Measurements from ENCODE around the gene DERA. TPM values are rescaled to one million over a fixed set of nuclear protein-coding genes. Genes with fewer than 3 reads are reported as not detected.
"Not testable (repeated sequence)": the region's sequence is repeated elsewhere in the genome, so short reads cannot be mapped to it uniquely, and the experiment has no call there.

DERA gene
- total RNA-seq, 4 donors from 2014 or later = 30.9 to 40.6 (median 34.9) TPM

- H3K27me3 ChIP-seq = no peaks in the 10 kb centered on the region
- H3K4me3 ChIP-seq = no peak overlapping the region
- no peak for TF ChIP-seq EP300 (IDR thresholded peaks at IDR 0.05)
- TF ChIP-seq POLR2A (IDR thresholded peaks at IDR 0.05) = no peak
- no peak for TF ChIP-seq CTCF (IDR thresholded peaks at IDR 0.05)
- no peak for DNase-seq (ENCODE audit: low spot score in 2 of 2)
- peaks cover 0 to 6% (median 0%) of the 10 kb centered on the region in 3 donors for H3K36me3 ChIP-seq
- H3K27ac ChIP-seq = no peak overlapping the region
- H3K4me1 ChIP-seq = no peaks in the 10 kb centered on the region
- no peaks in the 10 kb centered on the region for H3K9me3 ChIP-seq
Measured at GRCh38 chr12:16002880-16003279, 91.7 kb downstream of the DERA start.

- no peaks in the 10 kb centered on the region for H3K4me1 ChIP-seq
- H3K27ac ChIP-seq = no peak overlapping the region
- WGBS, 2 donors = 95 to 96% methylated on average over 3 of the region's 3 CpGs
- no peaks in the 10 kb centered on the region for H3K9me3 ChIP-seq
- H3K27me3 ChIP-seq = no peaks in the 10 kb centered on the region
- TF ChIP-seq POLR2A (IDR thresholded peaks at IDR 0.05) = no peak
- TF ChIP-seq CTCF (IDR thresholded peaks at IDR 0.05) = no peak
- TF ChIP-seq EP300 (IDR thresholded peaks at IDR 0.05) = no peak
- peaks cover 0 to under 1% (median 0%) of the 10 kb centered on the region in 3 donors for H3K36me3 ChIP-seq
- no peak for DNase-seq (ENCODE audit: low spot score in 2 of 2)
- no peak overlapping the region for H3K4me3 ChIP-seq
Measured at GRCh38 chr12:16003460-16003859, 92.3 kb downstream of the DERA start.

DNA sequence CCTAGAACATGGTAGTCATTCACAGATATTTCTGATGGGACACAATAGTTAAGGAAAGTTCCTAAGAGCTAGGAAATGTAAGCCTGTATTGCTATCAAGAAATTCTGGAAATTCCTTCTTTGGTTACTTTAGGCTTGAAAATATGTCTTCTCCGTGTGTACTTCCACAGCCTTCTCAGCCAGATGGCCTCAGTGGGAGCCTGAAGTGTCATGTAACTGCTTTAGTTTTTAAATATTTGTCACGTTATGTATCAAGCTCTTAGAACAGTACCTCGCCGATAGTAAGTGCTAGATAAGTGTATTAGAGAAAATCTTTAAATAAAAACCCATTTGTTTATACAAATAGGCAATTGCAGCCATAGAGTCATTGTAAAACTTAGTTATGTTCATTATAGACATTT lies 95.6 kb downstream of the DERA start:
- WGBS, 2 donors = 92 to 96% methylated on average over 4 of the region's 4 CpGs

GRCh38 chr12:16008421-16008824 lies 97.3 kb downstream of the DERA start:
- no peak overlapping the region for H3K4me3 ChIP-seq

More for the DNA sequence above, 95.6 kb downstream of the DERA start:
- DNase-seq (ENCODE audit: low spot score in 2 of 2) = no peak
- Histone ChIP-seq H3K36me3 (no peaks in the 10 kb centered on the region), H3K27me3 (no peaks in the 10 kb centered on the region), H3K4me3 (no peak overlapping the region), H3K27ac (no peak overlapping the region), H3K4me1 (peaks cover 0 to 3% (median 0%) of the 10 kb centered on the region in 4 donors), H3K9me3 (no peaks in the 10 kb centered on the region)
- TF ChIP-seq EP300 (IDR thresholded peaks at IDR 0.05) (no peak), POLR2A (IDR thresholded peaks at IDR 0.05) (no peak), CTCF (IDR thresholded peaks at IDR 0.05) (no peak)

DNA sequence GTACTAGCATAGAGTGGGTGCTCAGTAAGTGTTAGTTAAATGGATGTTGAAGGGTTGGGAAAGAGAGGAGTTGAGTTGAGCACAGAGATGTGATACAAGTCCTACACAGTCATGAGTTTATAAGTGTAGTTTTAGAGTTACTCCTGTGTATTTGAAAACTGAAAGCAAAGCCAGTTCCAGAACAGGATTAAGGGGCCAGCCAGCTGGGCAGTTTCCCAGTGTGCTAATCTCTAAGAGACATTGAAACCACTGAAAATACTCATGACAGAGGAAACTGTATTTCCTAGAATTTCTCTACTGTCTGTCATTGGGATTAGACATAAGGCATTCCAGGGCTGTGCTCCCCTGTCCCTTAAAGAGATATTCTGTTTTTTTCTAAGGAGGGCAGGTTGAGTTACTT lies 101.0 kb downstream of the DERA start:
- peaks cover 0 to 11% (median 0%) of the 10 kb centered on the region in 4 donors for H3K4me1 ChIP-seq
- TF ChIP-seq EP300 (IDR thresholded peaks at IDR 0.05) = no peak
- no peak for TF ChIP-seq POLR2A (IDR thresholded peaks at IDR 0.05)
- no peak for TF ChIP-seq CTCF (IDR thresholded peaks at IDR 0.05)
- no peaks in the 10 kb centered on the region for H3K27me3 ChIP-seq
- H3K36me3 ChIP-seq = peaks cover 0 to 31% (median 0%) of the 10 kb centered on the region in 3 donors
- H3K4me3 ChIP-seq = no peak overlapping the region
- H3K27ac ChIP-seq = no peak overlapping the region
- H3K9me3 ChIP-seq = peaks cover 0 to 7% (median 0%) of the 10 kb centered on the region in 4 donors
- peak in 1 of 2 donors; percentile 40 for DNase-seq (ENCODE audit: low spot score in 2 of 2)

More at GRCh38 chr12:16008421-16008824, 97.3 kb downstream of the DERA start:
- no peak for DNase-seq (ENCODE audit: low spot score in 2 of 2)
- Histone ChIP-seq H3K27me3 (no peaks in the 10 kb centered on the region), H3K4me1 (peaks cover 0 to 11% (median 0%) of the 10 kb centered on the region in 4 donors), H3K27ac (no peak overlapping the region), H3K9me3 (no peaks in the 10 kb centered on the region), H3K36me3 (peaks cover 0 to 6% (median 0%) of the 10 kb centered on the region in 3 donors)
- 93 to 94% methylated on average over 7 of the region's 7 CpGs for WGBS, 2 donors
- TF ChIP-seq EP300 (IDR thresholded peaks at IDR 0.05) = no peak
- TF ChIP-seq CTCF (IDR thresholded peaks at IDR 0.05) = no peak
- TF ChIP-seq POLR2A (IDR thresholded peaks at IDR 0.05) = no peak

DNA sequence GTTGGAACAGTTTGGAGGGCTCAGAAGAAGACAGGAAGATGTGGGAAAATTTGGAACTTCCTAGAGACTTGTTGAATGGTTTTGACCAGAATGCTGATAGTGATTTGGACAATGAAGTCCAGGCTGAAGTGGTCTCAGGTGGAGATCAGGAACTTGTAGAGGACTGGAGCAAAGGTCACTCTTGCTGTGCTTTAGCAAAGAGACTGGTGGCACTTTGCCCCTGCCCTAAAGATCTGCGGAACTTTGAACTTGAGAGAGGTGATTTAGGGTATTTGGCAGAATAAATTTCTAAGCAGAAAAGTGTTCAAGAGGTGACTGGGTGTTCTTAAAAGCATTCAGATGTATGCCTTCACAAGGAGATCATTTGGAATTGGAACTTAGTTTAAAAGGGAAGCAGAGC lies 102.6 kb downstream of the DERA start:
- not testable (repeated sequence) for H3K27me3 ChIP-seq; DNase-seq (ENCODE audit: low spot score in 2 of 2); H3K4me3 ChIP-seq; H3K27ac ChIP-seq; H3K9me3 ChIP-seq
- WGBS, 2 donors = 87 to 97% methylated on average over 1 of the region's 1 CpG
- Histone ChIP-seq H3K4me1 (peaks cover 0 to 11% (median 0%) of the 10 kb centered on the region in 4 donors), H3K36me3 (peaks cover 0 to 31% (median 0%) of the 10 kb centered on the region in 3 donors)

DNA sequence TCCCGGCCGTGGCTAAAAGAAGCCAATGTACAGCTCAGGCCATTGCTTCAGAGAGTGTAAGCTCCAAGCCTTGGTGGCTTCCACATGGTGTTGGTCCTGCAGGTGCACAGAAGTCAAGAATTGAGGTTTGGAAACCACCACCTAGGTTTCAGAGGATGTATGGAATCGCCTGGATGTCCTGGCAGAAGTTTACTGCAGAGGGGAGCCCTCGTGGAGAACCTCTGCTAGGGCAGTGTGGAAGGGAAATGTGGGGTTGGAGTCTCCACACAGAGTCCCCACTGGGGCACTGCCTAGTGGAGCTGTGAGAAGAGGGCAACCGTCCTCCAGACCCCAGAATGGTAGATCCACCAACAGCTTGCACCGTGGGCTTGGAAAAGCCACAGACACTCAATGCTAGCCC lies 103.3 kb downstream of the DERA start:
- not testable (repeated sequence) for H3K9me3 ChIP-seq; H3K4me3 ChIP-seq; H3K27me3 ChIP-seq; DNase-seq (ENCODE audit: low spot score in 2 of 2); H3K27ac ChIP-seq
- Histone ChIP-seq H3K4me1 (peaks cover 0 to 11% (median 0%) of the 10 kb centered on the region in 4 donors), H3K36me3 (peaks cover 0 to 34% (median 0%) of the 10 kb centered on the region in 3 donors)
- 98% methylated on average over 6 of the region's 6 CpGs for WGBS, 2 donors

Data from tibial nerve (tissue), 4 donors.